NCI-H526 treated with DMSO at 0.1 percent for 48 hours (cell line): Measurements from ENCODE around the gene MYLK2.
A peak's percentile ranks its signal among the peaks of the same experiment; 100 is the strongest.

Experiments used
- DNase-seq: peaks from one replicate; lab custom pipeline; 2025; lab: John Stamatoyannopoulos, UW

MYLK2 gene

DNA sequence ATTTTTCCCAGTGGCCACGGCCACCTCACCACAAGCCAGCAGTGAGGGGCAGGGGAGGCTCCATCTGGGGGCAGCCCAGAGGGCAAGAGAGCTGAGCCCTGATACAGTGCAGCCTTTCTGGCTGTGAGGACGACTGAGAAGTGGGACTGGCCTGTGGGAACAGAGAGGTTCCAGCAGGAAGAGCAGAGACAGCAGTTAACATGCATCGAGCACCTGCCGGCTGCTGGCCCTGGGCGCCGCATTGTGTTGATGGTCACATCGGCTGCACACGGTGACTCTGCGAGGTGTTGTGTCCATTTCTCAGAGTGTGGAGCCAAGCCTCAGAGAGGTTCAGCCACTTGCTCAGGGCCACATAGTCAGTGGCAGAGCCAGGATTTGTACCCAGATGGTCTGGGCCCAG, 16.4 kb downstream of the MYLK2 start:
- DNase-seq: no peak

DNA sequence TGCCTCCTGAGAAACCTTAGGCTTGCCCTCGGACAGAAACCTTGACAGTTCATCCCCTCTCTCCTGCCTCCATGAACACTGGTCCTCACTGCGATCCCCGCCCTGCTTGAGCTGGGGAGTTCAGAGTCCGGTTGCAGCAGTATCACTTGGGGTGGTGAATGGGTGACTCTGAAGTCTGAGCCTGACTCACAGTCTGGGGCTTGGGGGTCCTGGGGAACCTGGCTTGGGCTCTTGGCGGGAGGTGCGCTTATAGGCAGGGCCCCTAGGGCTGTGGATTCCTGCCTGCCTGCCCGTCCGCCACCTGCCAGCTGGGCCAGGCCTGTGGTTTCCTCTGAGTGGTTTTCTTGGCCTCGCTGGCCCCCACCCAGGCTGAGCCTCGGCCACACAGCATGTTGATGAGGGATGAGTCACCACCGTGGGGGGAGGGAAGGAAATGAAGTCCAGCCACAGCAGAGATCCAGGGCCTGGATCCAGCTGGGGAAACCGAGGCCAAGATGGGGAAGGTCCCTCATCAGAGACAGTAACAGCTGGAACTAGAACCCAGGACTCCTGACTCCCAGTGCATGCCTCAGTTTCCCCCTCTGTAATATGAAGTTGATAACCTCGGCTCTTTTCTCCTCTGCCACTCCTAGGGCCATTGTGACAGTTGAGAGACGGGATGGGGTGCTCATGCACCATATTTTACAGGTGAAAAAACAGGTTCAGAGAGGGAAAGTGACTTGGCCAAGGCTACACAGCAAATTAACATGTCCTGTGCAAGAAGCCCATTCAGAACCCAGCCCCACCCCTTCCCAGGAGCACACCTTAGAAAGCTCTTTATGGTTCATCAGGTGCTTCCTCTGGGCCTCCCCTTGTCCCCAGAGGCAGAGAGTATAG, 17.1 kb downstream of the MYLK2 start:
- DNase-seq: no peak

DNA sequence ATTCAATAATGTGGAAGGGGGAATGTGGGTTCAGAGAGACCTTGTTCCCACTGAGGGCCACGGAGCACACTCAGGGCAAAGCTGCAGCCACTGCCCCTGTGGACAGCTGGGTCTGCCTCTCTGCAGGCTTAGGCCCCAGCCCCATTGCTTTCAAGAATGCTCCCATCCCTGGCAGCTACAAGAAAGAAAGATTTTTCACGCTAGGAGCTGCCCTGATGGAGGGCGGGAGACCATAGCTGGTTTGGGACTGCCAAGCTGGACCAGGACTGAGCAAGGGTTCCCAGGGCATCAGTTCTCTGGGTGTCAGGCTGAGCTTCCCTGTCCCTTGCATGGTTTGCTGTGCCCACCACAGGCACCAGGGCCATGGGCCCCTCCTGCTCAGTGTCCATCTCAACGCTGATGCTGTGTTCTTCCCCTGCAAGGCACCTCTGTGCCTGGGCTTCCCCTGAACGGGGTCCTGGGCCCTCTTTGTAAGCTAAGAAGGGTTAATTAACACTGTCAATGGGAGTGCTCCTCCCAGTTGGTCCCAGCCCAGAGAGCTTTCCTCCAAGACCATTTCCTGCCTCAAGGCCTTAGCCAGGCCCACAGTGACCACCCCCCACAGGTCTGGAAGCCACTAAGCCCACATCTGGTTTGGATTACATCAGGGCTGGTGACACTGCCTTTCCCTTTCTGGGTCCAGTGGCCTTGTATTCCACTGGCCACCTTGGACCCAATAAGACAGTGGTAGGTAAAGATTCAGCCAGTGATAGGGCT, 17.9 kb downstream of the MYLK2 start:
- no peak for DNase-seq

DNA sequence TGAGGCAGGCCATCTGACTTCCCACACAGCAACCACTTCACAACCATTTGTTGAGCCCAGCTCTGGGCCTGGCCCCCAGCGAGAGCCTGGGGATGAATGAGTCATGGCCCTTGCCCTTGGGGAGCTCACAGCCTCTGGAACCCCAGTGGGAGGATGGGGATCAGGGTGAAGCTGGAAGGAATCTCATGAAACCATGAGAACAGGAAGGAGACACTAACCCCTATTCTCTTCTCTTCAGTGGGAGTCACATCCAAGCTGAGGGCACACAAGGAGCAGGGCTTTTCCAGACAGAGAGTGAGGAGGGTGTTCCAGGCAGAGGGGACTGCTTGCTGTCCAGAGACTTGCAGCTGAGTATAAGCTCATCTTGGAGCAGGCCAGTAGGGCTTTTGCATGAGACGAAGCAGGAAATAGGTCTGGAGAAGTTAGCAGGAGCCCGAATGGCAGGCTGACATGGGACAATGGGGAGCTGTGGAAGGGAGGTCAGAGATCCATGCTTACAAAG, 18.8 kb downstream of the MYLK2 start:
- DNase-seq: no peak

DNA sequence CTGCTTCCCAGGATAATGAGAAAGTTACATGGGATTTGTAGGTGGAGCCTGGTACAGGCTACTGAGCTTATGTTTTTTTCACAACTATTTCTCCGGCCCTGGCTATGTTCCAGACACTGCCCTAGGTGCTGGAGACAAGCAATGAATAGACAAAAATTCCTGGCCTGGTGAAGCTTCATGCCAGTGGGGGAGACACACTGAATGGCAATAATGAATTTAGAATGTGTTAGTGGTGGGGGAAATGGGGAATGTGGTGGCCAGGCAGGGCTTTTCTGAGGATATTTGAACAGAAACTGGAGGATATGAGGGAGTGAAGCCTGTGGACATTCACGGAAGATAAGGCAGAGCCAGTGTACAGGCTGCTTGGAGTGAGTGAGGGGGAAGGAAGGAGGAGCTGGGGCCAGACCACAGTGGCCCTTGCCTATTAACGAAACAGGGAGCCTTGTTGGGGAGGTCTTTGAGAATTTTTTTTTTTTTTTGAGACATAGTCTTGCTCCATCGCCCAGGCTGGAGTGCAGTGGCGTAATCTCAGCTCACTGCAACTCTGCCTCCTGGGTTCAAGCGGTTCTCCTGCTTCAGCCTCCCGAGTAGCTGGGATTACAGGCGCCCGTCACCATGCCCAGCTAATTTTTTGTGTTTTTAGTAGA, 19.6 kb downstream of the MYLK2 start:
- DNase-seq: no peak

DNA sequence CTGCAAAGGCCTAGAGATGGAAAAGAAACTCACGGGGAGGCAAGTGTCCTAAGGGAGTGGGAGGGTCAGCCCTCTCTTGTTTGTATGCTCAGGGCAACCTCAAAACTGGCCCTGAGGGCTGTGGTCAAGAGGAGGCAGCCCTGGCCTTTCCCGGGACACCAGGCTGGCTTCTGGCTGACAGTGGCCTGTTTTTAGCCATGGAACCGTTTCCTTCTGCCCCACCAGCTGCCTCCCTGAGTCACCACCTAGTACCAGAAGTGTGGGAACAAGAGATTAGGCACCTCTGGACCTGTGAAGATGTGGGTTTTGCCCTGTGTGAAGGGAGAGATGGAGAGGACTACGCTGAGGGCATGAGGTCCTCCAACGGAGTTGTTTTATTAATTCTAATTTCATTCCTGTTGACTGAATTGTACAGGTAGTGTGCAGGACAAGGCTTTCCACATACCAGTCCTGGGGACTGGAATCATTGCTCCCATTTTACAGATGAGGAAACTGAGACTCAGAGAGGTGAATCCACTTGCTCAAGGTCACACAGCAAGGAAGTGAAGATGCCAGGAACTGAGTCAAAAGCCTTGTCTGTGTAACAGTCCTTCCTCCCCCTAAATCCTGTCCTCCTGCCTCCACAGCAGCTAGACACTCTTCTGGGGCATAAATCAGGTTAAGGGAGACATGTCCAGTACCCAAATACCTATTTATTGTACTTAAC, 20.8 kb downstream of the MYLK2 start:
- no peak for DNase-seq

DNA sequence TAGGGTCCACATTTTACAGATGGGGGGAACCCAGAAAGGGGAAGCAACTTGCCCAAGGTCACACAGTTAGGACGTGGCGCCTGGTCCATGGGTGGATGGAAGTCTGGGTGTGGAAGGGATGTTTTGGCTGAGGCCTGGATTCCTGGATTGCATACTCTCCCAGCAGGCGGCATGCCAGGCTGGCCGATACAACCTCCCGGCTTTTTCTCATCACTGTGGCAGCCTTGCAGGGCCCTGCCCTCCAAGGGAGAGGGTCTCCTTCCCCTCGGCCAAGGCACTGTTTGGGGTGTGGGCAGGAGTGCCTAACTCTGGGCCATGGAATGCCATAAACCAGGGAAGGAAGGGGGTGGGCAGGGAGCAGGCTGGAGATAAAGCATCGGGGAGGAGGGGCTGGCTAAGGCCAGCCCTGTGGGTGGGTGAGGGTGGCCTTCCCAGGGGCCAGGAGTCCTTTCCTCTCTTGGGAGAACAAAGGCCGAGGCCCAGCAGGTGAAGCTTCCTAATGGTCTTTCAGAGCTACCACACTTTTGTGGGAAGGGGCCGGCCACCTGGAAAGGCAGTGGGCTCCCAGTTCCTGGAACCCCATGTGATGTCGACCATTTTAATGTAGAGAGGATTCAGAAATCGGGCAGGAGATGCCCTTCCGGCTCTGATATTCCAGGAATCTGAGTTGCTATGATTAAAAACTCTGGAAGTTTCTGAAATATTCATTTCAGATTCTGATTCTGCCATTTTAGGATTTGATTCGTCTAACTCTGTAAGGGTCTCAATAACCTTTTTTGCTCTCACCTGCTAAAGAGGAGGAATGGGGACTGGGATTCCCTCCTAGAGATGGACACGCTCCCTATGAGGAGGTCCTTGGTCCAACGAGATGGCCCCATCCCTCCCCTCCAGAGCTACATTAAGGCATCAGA, 22.0 kb downstream of the MYLK2 start:
- no peak for DNase-seq

DNA sequence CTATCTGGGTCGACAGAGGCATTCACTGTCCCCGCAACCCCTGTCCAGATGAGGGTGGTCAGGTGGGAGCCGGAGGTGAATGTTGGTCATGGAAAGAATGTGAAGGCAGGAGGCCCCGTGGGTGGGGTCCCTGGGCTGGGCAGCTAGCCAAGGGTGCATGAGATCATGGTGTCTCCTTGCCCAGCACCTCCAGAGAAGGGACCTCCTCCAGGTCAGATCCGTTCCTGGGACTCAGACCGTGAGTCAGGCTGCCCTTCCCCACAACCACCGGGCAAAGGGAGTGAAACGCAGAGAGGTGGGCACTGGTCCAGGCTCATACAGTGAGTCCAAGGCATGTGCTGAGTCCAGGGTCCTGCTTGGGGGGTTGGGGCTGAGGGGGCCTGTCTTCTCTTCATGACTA, 22.8 kb downstream of the MYLK2 start:
- DNase-seq: no peak

DNA sequence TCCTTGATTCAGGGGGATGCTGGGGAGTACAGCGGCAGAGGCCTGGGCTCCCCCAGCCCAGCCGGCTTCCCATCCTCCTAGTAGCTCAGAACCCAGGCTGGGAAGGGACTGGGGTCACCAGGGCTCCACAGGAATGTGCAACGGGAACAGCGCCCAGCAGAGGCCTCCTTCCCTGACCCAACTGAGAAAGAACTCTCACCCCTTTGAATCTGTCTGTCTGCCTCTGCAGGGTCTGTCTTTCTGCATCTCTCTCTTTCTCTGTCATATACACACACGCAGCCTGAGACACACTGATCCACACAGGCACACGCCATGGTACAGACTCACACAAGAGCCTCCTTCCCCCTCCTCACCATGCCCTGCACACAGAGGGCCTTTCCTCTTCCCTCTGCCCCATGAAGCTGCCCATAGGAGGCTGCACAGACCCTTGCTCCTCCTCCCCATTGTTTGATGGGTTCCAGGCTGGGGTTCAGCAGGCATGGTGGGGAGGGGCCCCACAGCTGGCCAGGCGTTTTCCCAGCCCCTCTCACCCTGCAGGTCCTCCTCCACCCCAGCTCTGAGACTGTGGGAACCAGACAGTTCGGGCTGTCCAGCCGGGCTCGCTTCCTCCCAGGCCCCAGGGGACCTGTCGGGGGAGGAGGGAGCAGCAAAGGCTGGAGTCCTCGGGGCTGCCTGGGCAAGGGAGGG, 23.5 kb downstream of the MYLK2 start:
- DNase-seq: no peak

DNA sequence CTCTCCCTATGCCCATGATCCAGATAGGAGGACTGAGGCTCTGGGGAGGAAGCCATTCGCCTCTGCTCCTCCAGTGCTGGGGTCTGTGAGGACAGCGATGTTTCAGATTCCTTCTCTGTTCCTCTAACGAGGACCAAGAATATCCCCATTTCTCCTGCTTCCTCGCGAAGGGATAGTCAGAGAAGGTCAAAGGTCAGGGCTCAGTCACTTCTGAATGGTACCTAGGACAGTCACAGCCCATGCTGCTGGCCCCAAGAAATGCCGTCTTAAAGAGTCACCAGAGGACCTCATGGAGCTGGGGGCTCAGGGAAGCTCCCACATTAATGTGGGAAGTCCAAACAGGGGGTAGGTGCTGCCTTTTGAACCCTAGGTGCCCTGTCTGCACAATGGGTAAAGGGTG, 24.1 kb downstream of the MYLK2 start:
- no peak for DNase-seq

DNA sequence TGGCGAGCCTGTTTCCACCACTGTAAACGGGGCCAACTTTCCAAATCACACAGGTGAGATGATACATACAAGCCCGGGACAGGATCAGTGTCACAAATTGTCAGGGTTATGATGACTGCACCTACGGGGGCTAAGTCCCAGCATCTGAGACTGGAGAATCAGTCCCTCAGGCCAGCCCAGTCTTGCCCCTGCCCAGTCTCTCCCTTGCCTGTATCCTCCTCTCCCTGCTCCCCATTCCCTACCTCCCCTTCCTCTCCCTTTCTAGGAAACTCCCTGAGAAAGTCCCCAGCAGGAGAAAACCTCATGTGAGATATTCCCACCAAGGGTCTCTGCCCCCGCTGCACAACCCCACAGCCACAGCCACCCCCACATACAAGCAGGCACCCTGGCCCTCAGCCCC, 24.7 kb downstream of the MYLK2 start:
- no peak for DNase-seq

DNA sequence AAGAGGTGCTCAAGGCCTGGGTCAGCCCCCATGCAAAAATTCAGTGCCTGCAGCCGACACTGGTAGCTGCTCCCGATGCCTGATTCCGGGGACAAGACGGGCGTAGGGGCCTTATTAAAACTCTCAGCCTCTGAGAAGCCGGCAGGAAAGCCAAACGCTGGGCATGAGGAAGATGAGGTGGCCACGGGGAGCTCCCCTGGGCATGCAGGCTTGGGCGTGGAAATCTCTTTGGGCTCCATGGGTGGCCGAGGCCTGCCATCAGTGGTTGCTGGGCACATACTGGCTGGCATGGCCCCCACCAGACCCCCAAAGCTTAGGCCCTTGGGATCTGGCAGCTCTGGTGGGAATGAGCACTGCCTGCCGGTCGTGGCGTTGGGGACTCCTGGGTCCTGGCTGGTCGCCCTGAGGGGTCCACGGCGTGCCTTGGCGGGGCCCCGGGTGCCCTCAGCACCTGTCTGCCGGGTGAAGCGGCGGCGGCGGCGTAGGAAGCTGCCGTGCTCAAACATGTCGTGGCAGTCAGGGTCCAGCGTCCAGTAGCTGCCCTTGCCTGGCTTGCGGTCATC, 25.7 kb downstream of the MYLK2 start:
- no peak for DNase-seq

DNA sequence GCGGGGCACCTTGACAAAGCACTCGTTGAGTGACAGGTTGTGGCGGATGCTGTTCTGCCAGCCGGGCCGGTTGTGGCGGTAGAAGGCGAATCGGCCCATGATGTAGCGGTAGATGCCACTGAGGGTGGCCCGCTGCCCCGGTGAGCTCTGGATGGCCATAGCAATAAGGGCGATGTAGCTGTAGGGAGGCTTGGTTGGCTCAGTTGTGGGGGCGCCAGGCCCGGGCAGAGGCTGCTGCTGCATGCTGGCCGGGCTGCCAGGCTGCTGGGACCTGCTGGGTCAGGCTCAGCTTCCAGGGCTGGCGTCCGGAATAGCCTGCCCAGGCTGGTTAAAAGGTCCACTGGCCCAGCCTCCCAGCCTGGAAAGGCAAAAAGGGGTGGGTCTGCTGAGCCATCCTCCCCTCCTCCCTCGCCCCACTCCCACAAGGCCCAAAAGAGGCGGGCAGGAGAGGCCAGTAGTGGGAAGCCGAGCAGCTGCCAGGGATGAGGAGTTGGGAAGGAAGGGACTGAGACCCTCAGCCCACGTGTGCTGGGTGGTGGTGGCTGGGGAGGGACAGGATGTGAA, 26.2 kb downstream of the MYLK2 start, which contains the start of gene FOXS1:
FOXS1 (minus strand) TSS at position 305 of the 564 bp plus-strand sequence; CDS start at position 243, 62 bp downstream.
- no peak for DNase-seq

DNA sequence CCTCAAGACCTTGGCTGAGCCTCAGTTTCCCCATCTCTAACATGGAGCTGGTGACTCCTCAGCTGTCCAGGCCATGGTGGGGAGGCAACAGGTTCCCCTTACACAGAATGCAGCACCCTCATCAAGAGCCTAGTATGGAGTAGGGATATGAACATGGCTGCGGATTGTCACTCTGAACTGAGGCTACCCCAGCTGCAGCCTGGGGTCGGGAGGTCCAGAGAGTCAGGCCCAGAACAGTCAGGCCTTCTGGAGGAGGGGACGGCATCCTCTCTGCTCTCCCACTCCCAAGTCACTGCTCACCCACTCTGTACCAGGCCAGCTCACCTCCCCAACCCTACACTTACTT, 27.6 kb downstream of the MYLK2 start:
- DNase-seq: no peak

DNA sequence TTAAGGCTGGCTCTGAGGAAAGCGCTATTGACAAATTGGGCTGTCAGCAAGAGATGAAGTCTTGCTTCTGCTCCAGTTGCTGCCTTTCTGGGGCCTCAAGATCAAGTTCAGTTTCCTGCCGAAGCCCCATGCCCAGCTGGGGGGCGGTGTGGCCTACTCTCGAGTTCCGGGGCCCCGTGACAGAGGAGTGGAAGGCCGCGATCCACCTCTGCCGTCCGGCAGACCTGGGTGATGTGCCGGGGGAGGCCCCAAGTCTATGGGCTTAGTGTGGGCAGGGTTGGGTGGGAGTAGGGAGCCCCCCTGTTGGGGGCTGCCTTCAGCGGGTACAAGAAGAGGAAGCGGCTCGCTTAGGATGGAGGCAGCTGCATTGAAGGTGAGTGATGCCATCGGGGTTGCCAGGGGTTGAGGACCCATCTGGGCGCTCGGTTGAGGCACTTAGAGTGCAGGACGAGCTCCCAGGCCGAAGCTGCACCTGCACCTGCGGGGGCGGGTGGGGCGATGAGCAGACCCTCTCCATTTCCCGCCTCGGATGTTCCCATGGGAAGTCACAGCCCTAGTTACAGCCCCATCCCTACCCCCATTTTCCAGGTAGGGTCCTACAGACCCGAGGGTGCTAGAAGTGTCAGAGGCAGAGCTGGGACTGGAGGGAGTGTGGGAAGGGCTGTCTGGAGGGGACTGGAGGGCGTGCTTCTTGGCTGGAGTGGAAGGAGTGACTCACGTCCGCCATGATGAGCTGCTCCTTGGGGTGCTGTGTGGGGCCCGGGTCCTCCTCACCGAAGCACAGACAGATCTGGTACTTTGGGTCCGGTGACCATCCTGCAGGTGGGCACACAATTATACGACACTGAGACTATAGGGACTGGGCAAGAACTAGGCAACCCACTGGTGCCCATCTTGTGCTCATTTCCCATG, 29.2 kb downstream of the MYLK2 start:
- DNase-seq: no peak

DNA sequence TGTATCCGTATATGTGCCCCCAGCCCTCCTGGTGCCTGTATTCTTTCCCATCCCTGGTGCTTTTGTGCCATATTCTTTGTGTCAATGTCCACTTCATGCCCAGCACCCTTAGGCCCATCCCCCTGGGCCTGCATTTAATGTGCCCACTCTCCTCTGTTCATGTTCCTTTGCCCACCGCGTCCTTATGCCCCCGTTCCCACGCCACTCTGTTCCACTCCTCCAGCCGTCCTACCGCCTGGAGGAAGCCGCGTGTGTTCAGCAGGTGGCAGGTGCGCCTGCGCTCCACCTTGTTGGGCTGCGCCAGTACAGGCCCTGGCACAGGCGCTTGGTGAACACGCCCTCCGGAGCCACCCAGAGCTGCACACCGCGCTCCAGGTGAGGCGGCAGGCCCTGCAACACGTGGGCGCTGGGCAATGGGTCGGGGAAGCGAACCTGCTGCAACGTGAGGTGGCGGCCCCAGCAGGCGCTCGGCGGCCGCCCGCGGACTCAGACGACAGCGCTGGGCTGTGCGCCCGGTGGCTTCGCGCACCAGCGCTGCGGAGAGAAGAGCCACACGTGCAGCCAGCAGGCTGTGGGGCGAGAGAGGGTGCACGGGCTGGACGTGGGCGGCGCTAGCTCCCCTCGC, 30.3 kb downstream of the MYLK2 start:
- peak; percentile 56 for DNase-seq

DNA sequence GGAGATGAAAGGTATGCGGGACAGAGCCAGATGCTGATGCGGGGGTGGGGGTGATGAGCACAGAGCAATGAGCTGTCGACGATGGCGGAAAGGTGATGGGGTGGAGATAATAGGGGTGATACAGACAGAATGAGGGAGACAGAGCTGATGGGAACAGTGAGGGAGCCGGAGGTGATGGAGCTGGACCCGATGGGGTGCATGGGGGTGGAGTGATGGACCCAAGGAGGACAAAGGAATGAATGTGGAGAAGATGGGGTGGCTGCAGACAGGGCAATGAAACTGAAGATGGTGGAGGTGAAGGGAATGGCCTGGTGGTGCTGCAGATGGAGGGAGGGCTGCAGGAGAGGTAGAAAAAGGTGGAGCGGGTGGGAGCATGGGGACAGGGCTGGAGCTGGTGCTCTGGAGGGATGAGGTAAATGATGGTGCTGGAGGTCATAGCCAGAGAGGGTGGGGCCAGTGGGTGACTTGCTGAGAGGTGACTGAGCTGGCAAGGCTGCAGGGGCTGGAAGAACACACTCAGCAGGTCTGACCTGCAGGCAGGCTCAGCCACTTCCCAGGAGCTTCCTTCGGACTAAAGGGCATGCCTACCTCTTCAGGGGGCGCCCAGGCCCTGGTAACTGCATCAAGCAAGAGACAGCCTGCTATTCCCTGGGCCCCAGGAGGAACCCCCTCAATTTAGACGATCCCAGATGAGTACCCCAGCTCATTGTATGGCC, 32.2 kb downstream of the MYLK2 start:
- DNase-seq: no peak
